GM19452 (cell line): Measurements from ENCODE around the gene NFIX.

ENCODE experiments used
- ATAC-seq: cut with Tn5 transposase; IDR thresholded peaks from one replicate; pipeline ENCODE4 v1.9.1; 2021; ENCODE audit not compliant: unreplicated experiment

The NFIX gene

DNA sequence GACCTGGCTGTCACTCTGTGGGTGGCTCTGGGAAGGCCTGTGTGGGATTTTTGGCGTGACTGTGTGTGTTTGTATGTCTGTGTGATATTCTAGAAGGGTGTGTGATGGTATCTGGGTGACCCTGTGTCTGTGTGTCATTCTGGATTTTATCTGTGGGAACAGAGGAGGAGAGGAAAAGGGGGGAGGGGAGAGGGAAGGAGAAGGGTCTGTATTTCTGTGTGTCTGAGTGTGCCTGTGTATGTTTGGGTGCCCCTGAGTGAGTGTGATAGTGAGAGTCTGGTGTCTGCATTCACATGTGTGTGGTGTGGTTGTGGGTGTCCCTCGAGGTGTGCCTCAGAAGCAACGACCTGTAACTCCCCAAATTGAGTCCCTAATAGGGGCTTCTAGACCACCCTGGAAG lies 8.1 kb upstream of the NFIX start:
- ATAC-seq = no peak

DNA sequence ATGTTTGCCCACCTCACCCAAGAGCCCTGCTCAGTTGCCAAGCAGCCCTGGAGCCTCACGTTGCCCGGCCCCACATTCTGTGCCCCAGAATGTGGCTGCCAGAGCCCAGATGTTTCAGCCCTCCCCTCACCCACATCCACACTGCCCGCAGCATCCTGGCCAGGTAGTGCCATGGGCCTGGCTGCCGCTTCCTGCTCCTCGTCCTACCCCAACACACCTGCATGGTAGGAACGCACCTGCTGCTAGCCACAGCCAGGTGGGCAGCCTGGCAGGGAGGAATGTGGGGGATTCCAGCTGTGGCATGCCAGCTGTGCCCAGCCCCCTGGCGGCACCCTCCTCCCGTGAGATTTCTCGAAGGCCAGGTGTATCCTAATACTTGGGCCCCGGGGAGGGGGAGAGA lies 7.5 kb upstream of the NFIX start:
- ATAC-seq = no peak

DNA sequence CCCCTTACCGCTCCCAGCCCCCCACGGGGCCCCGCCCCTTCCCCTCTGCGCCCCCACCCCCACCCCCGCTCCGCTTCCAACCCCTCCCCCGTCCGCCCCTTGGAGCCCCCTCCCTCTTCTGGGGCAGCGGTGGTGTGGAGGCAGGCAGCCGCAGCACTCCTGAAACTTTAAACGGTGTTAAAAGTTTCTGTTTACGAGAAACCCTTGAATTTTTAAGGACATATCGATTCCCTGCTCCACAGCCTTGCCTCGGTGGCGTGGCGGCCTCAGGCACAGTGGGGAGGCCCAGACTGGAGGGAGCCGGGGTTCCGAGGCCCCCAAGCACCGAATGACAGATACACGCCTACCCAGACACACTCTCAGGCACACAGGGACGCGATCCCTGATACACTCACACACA lies 4.8 kb upstream of the NFIX start:
- ATAC-seq = no peak

DNA sequence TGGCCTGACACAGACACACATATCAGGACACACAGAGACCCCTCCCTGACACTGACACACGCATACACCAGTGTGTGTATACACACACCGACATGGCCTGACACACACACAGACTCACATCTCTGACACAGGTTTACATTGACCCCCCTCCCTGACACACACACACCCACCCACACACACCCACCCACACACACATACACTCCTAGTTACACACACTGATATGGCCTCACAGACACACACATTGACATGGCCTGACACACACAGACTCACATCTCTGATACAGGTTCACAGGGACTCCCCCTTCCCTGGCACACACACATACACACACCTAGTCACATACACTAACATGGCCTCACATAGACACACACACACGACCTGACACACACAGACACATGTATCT lies 4.4 kb upstream of the NFIX start:
- no peak for ATAC-seq

DNA sequence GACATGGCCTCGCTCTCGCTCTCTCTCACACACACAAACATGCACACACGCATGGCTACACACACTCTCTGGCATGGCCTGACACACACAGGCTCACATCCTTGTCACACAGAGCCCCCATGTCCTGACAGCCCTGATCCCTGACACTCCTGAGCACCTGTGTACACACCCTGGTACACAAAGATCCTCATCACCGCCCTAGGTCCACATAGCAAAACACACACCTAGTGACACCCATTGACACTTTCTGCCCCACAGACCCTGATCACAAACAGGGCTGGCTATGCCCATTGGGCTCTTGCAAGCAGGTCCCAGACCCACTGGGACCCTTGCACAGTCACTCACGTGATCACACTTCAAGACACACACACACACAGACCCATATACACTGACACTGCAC lies 4.0 kb upstream of the NFIX start:
- ATAC-seq = no peak

DNA sequence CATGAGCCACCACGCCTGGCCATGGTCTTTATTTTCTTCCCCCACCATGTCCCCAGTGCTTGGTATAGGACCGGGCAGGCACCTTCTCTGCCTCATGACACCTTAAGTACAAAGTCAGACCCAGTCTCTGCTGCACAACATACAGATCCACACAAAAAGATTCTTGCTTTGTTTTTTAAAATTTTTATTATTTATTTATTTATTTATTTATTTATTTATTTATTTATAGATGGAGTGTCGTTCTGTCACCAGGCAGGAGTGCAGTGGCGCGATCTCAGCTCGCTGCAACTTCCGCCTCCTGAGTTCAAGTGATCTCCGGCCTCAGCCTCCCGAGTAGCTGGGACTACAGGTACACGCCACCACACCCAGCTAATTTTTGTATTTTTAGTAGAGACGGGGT lies 2.5 kb upstream of the NFIX start:
- no peak for ATAC-seq

DNA sequence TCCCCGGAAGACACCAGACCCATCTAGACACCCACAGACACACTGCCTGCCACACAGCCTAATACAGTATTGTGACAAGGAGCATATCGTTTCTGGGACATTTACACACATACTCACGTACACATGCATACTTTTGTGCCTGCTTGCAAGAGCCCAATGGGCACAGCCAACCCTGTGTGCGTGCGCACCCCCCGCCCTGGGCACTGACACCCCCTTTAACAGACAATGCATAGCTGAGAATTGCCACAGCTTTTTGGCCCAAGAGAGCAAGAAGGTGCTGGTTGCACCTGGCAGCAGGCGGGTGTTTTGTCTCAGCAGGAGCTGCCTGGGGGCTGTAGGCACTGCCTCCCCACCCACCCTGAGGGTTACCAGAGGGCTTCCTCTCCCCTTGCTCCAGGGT lies 1.7 kb upstream of the NFIX start:
- ATAC-seq = no peak

DNA sequence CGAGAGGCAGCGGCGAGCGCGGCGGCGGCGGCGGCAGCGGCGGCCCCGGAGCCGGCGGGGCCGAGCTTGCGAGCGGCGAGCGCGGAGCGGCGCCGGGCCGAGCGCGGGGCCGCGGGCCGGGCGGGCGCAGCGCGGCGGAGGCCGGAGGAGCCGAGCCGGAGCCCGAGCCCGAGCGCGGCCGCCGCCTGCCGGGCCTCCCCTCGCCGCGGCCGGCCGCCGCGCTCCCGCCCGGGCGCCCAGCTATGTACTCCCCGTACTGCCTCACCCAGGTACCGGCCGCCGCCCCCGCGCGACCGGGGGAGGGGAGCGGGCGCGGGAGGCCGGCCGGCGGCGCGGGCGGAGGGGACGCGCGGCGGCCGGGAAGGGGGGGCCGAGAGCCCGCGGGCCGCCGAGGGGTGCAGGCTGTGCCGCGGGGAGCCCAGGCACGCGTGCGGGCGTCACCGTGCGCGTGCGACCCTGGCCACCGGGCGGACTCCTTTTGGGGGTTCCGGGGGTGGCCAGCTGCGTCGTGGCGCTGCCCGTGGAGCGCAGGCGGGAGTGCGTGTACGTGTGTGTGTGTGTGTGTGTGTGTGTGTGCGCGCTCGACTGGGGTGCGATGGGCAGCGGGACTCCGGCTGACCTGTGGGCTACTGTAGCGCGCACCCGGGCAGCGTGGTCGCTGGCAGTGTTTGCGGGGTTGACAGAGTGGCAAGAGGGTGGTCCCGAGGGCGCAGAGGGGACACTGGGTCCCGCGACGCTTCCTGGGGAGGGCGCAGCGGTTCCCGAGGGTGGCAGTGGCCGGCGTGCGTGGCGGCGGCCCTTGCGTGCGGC lies 526 bp downstream of the NFIX start:
- no peak for ATAC-seq

DNA sequence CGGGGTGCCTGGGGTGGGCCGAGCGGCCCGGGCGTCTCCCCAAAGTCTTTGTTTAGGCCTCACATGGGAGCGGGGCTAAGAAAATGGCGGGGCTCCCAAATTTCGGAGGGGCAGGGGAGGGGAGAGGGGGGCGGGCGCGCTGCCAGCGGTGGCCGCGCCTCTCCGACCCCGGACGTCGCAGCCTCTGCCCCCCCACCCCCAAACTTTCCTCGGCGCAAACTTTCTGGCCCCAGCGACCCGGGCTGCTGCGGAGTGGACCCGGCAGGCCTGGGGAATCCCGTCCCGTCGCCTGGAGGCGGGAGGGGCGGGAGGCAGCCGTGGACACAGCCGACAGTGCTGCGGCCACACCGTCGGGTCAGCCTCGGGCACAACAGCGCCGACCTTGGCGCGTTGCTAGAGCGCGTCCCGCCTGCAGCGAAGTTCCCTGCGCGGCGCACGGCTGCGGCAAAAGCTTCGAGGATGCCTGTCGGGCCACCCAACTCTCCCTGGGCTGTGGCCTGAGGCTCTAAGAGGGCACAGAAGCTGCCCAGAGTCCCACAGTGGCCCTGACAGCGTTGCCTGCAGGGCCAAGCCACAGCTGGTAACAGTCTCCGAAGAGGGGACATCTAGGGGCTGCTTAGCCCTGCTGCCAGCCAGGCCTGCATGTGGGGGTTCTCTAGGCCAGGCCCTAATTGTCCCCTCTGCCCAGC lies 1.3 kb downstream of the NFIX start:
- no peak for ATAC-seq

DNA sequence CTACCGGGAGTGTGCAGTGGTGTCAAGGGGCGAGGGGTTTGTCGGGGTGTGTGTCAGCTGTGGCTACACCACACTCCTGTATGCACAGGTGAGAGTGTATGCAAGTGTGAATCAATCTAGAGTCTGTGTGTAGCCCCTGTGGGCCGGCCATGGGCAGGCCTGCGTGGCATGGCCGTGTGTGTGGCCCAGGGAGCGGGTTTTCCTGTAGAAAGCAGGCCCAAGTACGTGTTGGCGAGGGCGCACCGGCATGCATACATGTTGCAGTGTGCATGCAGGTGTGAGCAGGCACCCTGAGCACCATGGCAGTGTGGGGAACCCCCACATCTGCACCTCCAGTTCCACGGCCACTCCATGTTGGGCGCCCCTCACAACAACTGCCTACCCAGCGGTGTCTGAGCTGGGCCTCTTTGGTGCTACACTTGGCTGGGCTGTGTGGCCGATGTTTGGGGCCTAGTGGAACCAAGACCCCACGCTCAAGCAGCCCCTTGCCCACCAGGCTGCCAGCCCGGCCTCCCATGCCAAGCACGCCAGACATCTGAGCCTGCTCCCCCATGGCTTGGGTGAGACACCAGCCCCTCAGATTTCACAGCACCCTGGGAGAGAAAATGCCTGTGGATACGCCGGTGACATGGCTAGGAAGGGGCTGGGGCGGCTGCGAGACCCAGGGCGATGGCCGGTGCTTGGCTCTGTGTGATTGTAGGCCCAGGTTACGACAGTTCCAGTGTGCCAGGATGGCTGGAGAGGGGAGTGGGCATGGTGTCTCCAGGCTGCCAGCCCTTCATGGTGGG lies 2.1 kb downstream of the NFIX start:
- no peak for ATAC-seq

DNA sequence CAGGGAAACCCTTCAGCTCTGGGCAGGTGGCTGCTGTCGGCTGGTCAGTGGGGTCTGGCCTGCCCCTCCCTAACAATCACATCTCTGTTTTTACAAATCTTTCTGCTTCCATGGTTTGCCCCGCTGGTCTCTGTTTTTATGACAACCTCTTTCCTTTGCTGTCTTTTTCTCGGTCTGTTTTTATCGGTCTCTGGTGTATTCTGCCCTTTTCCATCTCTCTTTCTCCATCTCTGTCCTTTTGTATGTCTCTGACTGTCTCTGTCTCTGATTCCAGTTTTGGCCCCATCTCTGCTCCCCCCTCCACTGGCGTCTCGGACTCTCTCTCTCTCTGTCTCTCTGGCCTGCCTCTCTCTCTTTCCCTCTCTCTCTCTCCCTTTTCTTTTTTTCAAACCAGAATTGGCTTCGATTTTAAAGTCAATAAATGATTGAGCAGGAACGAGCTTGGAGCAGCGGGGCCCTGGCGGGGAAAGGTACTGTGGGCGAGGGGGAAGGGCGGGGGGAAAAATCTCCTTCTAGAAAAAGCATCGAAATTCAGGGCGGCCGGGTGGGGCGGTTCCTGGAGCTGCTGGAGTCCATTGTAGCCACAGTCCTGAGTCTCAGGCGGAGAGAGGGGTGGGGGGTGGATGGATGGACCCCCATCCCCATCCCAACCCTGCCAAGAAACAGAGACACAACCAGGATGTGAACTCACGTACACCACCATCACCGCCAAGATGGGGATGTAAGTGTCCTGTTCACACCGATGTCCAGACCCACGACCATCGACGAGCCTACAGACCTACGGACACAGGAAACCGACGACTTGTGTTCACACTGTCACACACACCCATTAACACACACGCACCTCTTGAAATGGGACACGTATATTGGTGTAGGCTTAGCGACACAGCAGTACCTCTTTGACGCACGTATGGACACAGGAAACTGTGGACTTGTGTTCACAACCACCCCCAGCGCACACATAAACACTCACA lies 3.0 kb downstream of the NFIX start:
- no peak for ATAC-seq

DNA sequence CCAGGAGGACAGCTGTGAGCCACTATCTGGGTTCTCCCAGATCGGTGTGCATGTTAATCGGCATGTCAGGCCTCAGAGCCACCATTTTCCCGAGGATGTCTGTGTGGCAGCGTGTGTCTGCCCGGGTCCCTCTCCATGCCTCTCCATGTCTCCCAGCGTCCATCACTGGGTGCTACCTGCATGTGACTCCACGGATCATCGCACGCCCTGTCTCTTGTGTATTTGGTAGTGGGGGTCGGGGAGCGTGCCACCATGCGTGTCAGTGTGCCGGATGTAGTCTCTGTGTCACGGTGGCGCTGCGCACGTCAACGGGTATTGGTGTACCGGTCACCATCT lies 5.9 kb downstream of the NFIX start:
- no peak for ATAC-seq

DNA sequence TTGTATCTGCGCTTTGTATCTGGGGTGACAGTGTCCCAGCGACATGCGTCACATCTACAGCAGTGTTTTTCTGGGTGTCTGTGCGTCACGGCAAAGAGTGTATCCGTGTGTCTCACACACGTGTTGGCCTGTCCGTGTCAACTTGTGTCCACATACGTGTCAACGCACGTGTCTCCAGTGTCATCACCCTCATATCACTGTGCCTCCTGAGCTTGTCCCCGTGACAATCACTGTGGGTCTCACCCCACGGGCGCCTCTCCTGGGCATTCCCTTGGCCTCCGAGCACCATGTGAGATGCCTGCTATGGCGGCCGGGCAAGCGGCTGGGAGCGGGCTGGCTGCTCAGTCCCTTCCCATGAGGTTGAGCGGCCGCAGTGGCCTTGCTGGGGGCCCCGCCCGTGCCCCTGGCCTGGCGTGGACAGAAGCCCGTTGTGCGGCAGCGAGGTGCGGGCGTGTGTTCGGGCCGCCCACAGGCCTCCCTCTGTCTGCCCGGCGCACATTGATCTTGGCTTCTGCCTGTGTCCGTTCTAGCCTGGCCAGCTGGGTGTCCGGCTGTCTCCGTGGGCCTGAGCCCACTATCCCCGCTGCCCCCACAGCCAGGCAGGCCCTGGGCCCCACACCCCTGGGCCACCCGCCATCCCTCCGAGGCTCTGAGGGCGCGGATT lies 6.4 kb downstream of the NFIX start:
- no peak for ATAC-seq

DNA sequence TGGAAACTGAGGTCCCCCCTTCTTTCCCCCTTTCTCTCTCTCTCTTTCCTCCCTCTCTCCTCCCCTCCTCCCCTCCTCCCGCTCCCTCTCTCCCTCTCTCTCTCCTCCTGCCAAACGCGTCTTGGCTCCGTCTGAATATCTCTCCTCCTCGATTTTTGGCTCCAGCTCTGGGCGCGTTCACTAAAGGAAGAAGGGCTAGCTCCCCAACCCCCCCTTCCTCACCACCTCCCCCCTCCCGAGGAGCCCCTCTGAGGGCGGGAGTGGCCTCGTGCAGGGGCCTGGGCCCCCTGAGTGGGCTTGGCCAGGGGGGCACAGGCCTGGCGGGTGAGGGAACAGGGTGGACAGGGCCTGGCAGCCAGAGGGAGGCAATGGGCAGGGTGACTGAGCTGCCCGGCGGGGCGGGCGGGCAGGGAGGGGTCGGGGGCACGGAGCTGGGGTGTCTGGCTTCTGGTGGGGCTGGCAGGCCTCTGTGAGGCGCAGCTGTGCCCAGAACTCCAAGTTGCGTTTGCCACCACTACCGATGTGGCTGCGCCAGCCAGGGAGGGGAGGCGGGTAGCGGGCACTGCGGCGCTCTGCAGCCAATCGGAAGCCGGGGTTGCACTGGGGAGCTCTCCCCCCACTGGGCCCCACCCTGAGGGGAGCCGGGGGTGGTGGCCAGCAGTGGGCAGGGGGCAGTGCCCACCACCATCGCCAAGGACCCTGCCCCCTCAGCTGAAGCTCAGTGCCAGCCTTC lies 7.1 kb downstream of the NFIX start:
- ATAC-seq = no peak

DNA sequence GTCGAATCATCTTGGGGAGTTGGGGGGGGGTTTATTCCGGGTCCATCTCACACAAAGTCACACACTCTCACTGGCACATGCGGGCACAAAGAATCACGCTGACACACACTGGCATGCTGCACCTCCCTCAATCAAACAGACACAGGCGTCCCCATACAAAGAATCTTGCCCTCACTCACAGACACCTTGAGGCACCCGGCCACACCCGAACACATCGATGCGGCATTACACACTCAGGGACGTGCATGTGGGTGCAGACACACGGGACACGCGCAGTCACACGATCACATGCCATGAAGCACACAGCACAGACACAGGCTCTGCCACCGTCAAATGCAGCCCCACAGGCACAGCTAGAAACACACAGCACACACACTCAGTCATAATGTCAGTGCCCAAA lies 7.8 kb downstream of the NFIX start:
- no peak for ATAC-seq

DNA sequence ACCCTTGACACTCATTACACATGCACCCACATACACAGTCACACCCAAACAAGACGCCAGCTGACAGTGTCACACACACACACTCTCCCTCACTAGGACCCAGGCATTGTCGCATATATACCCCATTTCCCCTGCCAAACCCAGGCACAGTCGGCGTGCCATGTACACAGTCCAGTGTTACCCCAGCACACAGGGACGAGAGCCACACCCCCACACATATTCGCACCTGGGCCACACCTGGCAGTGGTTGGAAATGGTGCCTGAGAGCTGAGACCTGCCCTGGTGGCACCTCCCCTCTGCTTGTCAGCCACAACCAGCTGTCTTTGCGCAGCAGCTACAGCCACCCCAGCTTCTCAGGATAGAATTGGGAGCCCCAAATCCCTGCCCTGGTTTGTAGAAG lies 9.0 kb downstream of the NFIX start:
- no peak for ATAC-seq

DNA sequence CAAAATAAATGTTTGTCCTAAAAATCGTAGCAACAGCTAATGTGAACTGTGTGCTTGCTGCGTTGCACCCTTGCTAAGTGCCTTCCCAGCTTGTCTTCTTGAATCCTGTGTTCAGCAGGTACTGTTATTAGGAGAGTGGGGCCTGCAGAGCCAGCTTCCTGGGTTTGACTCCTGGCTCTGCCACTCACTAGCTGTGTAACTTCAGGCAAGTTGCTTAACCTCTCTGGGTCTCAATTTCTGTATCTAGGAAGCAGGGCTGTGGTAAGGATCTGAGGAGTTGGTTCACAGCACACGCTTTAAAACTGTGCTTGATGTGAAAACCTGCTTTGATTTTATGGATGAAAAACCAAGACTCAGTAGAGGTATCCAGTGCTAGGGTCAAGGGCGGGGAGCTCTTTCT lies 10.0 kb downstream of the NFIX start:
- ATAC-seq = no peak

DNA sequence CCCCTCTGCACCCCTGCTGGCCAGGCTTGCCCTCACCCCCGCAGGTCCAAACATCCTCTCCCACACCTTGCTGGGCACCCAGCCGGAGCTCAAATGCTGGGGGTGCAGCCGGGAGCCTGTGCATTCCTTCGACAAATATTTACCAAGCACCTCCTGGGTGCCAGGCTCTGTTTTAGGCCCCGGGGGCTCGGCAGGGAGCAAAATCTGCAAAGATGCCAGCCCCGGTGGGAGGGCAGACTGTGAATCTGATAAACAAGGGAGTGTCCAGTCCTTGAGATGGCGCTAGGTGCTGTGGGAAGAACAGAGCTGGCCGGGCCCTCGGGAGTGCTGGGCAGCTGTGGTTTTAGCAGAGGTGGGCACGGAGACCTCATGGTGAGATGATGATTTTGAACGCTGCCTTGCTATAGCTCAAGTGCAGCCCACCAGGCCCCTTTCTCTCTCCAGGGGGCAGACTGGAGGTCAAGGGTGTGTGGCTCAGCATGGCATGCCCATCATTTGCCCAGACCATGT lies 10.6 kb downstream of the NFIX start:
- ATAC-seq = no peak

DNA sequence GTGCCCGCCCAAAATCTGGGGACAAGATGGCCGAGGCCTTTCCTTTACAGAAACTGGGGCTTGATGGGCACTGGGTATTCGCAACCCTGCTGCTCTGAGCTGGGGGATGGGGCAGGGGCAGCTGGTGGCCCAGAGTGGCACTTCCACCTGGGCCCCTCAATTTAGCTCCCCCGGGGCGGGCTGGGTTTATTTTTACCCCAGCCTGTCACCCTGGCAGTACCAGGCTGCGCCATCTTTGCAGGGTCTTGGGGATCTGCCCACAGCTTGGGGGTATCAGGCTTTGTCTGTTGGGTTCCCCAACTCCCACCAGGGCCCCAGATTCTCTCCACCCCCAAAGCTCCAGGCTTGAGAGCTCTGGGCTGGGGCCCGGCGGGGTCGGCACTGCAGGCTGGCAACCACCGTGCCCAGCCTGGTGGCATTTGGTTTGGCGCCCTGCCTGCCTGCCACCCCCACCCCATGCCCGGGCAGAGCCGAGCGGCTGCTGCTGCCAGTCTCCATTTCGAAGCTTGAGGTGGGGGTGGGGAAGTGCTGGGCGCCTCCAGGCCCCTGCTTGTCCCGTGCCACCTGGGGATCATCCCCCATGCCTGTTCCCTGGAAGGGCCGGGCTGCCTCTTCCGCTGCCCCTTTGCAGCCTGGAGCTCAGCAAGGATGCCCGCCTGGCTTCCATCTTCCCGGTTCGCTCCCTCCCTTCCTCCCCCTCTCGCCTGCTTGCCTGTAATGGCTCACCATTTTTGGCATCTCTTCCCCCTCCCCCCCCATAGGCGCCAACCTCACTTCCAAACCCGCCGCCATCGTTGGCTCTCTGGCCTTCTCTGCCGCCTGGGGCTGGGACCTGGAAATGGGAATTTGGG lies 11.4 kb downstream of the NFIX start:
- ATAC-seq = no peak
